Measurements from ENCODE around the gene L3MBTL4.
"Not testable (repeated sequence)": the region's sequence is repeated elsewhere in the genome, so short reads cannot be mapped to it uniquely, and the experiment has no call there.

Gene L3MBTL4

GRCh38 chr18:6158958-6159357 is 255.8 kb downstream of the L3MBTL4 start:
- DNase-seq (ENCODE audit: low read depth): no peak
- H3K4me3 ChIP-seq (ENCODE audit: low read depth, low read length): no peak overlapping the region

GRCh38 chr18:6156446-6156845 is 258.3 kb downstream of the L3MBTL4 start:
- DNase-seq (ENCODE audit: low read depth): no peak
- no peak overlapping the region for H3K4me3 ChIP-seq (ENCODE audit: low read depth, low read length)
- no peak for TF ChIP-seq CTCF (IDR thresholded peaks at IDR 0.05; ENCODE audit: low read depth, low read length, missing control alignments)

More at GRCh38 chr18:6158958-6159357, 255.8 kb downstream of the L3MBTL4 start:
- TF ChIP-seq CTCF (IDR thresholded peaks at IDR 0.05; ENCODE audit: low read depth, low read length, missing control alignments): no peak

- no peak for DNase-seq (ENCODE audit: low read depth)
- no peak for TF ChIP-seq CTCF (IDR thresholded peaks at IDR 0.05; ENCODE audit: low read depth, low read length, missing control alignments)
Measured at GRCh38 chr18:6155707-6156106, 259.0 kb downstream of the L3MBTL4 start.

GRCh38 chr18:6150430-6150829 is 264.3 kb downstream of the L3MBTL4 start:
- no peak for TF ChIP-seq CTCF (IDR thresholded peaks at IDR 0.05; ENCODE audit: low read depth, low read length, missing control alignments)
- no peak for DNase-seq (ENCODE audit: low read depth)
- H3K4me3 ChIP-seq (ENCODE audit: low read depth, low read length): no peak overlapping the region

More at GRCh38 chr18:6155707-6156106, 259.0 kb downstream of the L3MBTL4 start:
- H3K4me3 ChIP-seq (ENCODE audit: low read depth, low read length): no peak overlapping the region

- no peak for DNase-seq (ENCODE audit: low read depth)
- no peak overlapping the region for H3K4me3 ChIP-seq (ENCODE audit: low read depth, low read length)
- no peak for TF ChIP-seq CTCF (IDR thresholded peaks at IDR 0.05; ENCODE audit: low read depth, low read length, missing control alignments)
Measured at GRCh38 chr18:6146307-6146661, 268.4 kb downstream of the L3MBTL4 start.

- DNase-seq (ENCODE audit: low read depth): no peak
- no peak overlapping the region for H3K4me3 ChIP-seq (ENCODE audit: low read depth, low read length)
- TF ChIP-seq CTCF (IDR thresholded peaks at IDR 0.05; ENCODE audit: low read depth, low read length, missing control alignments): no peak
Measured at GRCh38 chr18:6145645-6146306, 268.9 kb downstream of the L3MBTL4 start.

GRCh38 chr18:6139007-6139406 is 275.7 kb downstream of the L3MBTL4 start:
- no peak for DNase-seq (ENCODE audit: low read depth)
- no peak for TF ChIP-seq CTCF (IDR thresholded peaks at IDR 0.05; ENCODE audit: low read depth, low read length, missing control alignments)
- H3K4me3 ChIP-seq (ENCODE audit: low read depth, low read length): no peak overlapping the region

GRCh38 chr18:6135901-6136300 is 278.8 kb downstream of the L3MBTL4 start:
- H3K4me3 ChIP-seq (ENCODE audit: low read depth, low read length); DNase-seq (ENCODE audit: low read depth): not testable (repeated sequence)

GRCh38 chr18:6135029-6135428 is 279.7 kb downstream of the L3MBTL4 start:
- DNase-seq (ENCODE audit: low read depth); H3K4me3 ChIP-seq (ENCODE audit: low read depth, low read length): not testable (repeated sequence)

Data from GM12864 (cell line).